ENCODE results near the gene GREB1L.

The GREB1L gene

DNA sequence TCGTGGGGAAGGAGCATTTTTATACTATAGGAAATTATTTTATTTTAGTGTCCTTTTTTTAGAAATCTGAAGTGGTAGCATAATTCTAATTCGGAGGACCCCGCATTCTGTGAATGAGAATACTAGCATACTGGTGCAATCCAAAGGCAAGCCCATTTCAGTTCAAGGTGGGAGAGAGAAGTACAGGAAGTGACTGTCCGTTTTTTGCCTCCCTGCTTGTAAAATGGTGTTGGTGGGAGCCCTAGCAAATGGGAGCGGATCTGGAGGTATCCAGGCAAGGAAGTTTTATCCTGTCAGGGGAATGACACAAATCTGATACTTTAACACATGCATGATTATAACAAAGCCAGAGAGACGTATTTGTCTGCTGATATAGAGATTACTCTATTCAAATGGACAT lies 216.8 kb downstream of the GREB1L start:
- no peak overlapping the region for H3K4me3 ChIP-seq (ENCODE audit: low read depth, low read length)
- TF ChIP-seq, protein P1, sequence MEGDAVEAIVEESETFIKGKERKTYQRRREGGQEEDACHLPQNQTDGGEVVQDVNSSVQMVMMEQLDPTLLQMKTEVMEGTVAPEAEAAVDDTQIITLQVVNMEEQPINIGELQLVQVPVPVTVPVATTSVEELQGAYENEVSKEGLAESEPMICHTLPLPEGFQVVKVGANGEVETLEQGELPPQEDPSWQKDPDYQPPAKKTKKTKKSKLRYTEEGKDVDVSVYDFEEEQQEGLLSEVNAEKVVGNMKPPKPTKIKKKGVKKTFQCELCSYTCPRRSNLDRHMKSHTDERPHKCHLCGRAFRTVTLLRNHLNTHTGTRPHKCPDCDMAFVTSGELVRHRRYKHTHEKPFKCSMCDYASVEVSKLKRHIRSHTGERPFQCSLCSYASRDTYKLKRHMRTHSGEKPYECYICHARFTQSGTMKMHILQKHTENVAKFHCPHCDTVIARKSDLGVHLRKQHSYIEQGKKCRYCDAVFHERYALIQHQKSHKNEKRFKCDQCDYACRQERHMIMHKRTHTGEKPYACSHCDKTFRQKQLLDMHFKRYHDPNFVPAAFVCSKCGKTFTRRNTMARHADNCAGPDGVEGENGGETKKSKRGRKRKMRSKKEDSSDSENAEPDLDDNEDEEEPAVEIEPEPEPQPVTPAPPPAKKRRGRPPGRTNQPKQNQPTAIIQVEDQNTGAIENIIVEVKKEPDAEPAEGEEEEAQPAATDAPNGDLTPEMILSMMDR (IDR thresholded peaks at IDR 0.05; ENCODE audit: low read depth, low read length), result no peak

GRCh38 chr18:21459706-21460286 lies 217.8 kb downstream of the GREB1L start:
- H3K4me3 ChIP-seq (ENCODE audit: low read depth, low read length), result no peak overlapping the region
- TF ChIP-seq, protein P1 (IDR thresholded peaks at IDR 0.05; ENCODE audit: low read depth, low read length), result no peak

GRCh38 chr18:21461460-21461859 lies 219.4 kb downstream of the GREB1L start:
- TF ChIP-seq, protein P1 (IDR thresholded peaks at IDR 0.05; ENCODE audit: low read depth, low read length), result no peak
- H3K4me3 ChIP-seq (ENCODE audit: low read depth, low read length), result no peak overlapping the region

DNA sequence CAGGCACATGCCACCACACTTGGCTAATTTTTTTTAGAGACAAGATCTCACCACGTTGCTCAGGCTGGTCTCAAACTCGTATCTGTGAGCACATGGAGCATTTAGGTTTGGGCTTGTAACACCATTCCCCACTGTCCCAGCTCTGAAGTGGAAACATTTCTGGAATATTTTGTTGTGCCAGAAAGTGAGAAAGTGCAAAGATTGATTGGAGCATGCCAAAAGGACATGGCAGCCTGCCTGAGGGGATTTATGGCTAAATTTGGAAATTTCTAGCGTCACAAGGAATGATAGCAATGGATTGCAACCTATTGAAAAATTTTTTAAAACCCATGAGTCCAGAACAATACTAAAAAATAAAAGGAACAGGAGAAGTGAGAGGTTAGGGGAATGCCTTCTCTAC lies 221.7 kb downstream of the GREB1L start:
- TF ChIP-seq, protein P1 (IDR thresholded peaks at IDR 0.05; ENCODE audit: low read depth, low read length), result no peak
- H3K4me3 ChIP-seq (ENCODE audit: low read depth, low read length), result no peak overlapping the region

- TF ChIP-seq, protein P1 (IDR thresholded peaks at IDR 0.05; ENCODE audit: low read depth, low read length), result no peak
- no peak overlapping the region for H3K4me3 ChIP-seq (ENCODE audit: low read depth, low read length)
These were observed 226.6 kb downstream of the GREB1L start for GRCh38 chr18:21468514-21469164.

- H3K4me3 ChIP-seq (ENCODE audit: low read depth, low read length), result no peak overlapping the region
- TF ChIP-seq, protein P1 (IDR thresholded peaks at IDR 0.05; ENCODE audit: low read depth, low read length), result no peak
These were observed 230.7 kb downstream of the GREB1L start for GRCh38 chr18:21472741-21473140.

- no peak overlapping the region for H3K4me3 ChIP-seq (ENCODE audit: low read depth, low read length)
- TF ChIP-seq, protein P1 (IDR thresholded peaks at IDR 0.05; ENCODE audit: low read depth, low read length), result no peak
These were observed 232.6 kb downstream of the GREB1L start for GRCh38 chr18:21474621-21475020.
